GM12892 (cell line): ENCODE measurements around the gene PGD.

Experiments
- DNase-seq: peaks from one replicate; pipeline ENCODE4 v3.0.0; 2011; ENCODE audit not compliant: insufficient read length
- FAIRE-seq: peaks from 2 replicates; lab custom pipeline; 2011; peaks lifted over from hg19 to GRCh38; lab: Jason Lieb, UNC
- POLR2A ChIP-seq: IDR thresholded peaks from 2 replicates; pipeline ENCODE4 v1.6.1; 2011; ENCODE audit warnings: low read depth, low read length, control low read depth
- POLR2AphosphoS5 ChIP-seq: IDR thresholded peaks from 2 replicates; pipeline ENCODE4 v1.6.1; 2011; ENCODE audit warnings: low read depth, low read length, control low read depth
- TAF1 ChIP-seq: IDR thresholded peaks from 2 replicates; pipeline ENCODE4 v1.6.1; 2011; ENCODE audit warnings: low read depth, mild to moderate bottlenecking, control low read depth, low read length, borderline replicate concordance

The PGD gene

GRCh38 chr1:10428984-10429383 is 30.1 kb downstream of the PGD start:
- no peak for DNase-seq
- no peak for FAIRE-seq
- TF ChIP-seq POLR2AphosphoS5, result no peak
- TF ChIP-seq POLR2A, result no peak
- no peak for TF ChIP-seq TAF1

- FAIRE-seq (no peak), DNase-seq (no peak)
- TF ChIP-seq POLR2A (no peak), TAF1 (no peak), POLR2AphosphoS5 (no peak)
Measured at GRCh38 chr1:10429868-10430215, 31.0 kb downstream of the PGD start.

GRCh38 chr1:10430216-10431069 is 31.6 kb downstream of the PGD start, which contains the start of gene CENPS:
Gene CENPS, plus strand, starts transcription at chr1:10430433. Its CDS starts 85 bp downstream, at chr1:10430518.
- FAIRE-seq, result peak; percentile 81
- TF ChIP-seq POLR2A (peak; percentile 67), TAF1 (peak; percentile 64; the same call in 1 of the 2 replicates), POLR2AphosphoS5 (peak; percentile 66)
- peak; percentile 97 for DNase-seq

- DNase-seq, result no peak
- TF ChIP-seq POLR2AphosphoS5, result no peak
- no peak for TF ChIP-seq TAF1
- TF ChIP-seq POLR2A, result no peak
- no peak for FAIRE-seq
Measured at GRCh38 chr1:10431070-10431730, 32.3 kb downstream of the PGD start.

GRCh38 chr1:10432910-10433700 is 34.2 kb downstream of the PGD start:
- FAIRE-seq, result no peak
- TF ChIP-seq TAF1 (no peak), POLR2AphosphoS5 (no peak), POLR2A (no peak)
- no peak for DNase-seq

GRCh38 chr1:10433790-10434189 is 34.9 kb downstream of the PGD start:
- no peak for FAIRE-seq
- TF ChIP-seq POLR2A (no peak), POLR2AphosphoS5 (no peak), TAF1 (no peak)
- no peak for DNase-seq

GRCh38 chr1:10434590-10434989 is 35.7 kb downstream of the PGD start:
- TF ChIP-seq TAF1 (no peak), POLR2A (no peak), POLR2AphosphoS5 (no peak)
- DNase-seq, result no peak
- FAIRE-seq, result no peak

- DNase-seq, result no peak
- FAIRE-seq, result no peak
- no peak for TF ChIP-seq POLR2AphosphoS5
- TF ChIP-seq TAF1, result no peak
- TF ChIP-seq POLR2A, result no peak
Measured at GRCh38 chr1:10437052-10437451, 38.2 kb downstream of the PGD start.

- DNase-seq (no peak), FAIRE-seq (no peak)
- TF ChIP-seq POLR2A, result no peak
- TF ChIP-seq POLR2AphosphoS5, result no peak
- no peak for TF ChIP-seq TAF1
Measured at GRCh38 chr1:10438677-10439163, 39.9 kb downstream of the PGD start.

- FAIRE-seq (no peak), DNase-seq (no peak)
- TF ChIP-seq TAF1 (no peak), POLR2AphosphoS5 (no peak), POLR2A (no peak)
Measured at GRCh38 chr1:10440305-10440704, 41.4 kb downstream of the PGD start.

GRCh38 chr1:10440794-10441193 is 41.9 kb downstream of the PGD start:
- DNase-seq (no peak), FAIRE-seq (no peak)

GRCh38 chr1:10444248-10444647 is 45.4 kb downstream of the PGD start:
- DNase-seq (no peak), FAIRE-seq (no peak)
- TF ChIP-seq POLR2AphosphoS5 (no peak), POLR2A (no peak), TAF1 (no peak)

More at GRCh38 chr1:10440794-10441193, 41.9 kb downstream of the PGD start:
- TF ChIP-seq POLR2A (no peak), POLR2AphosphoS5 (no peak), TAF1 (no peak)
